GM23338 (cell line): Measurements from ENCODE around the gene DOCK6. TPM values are rescaled to one million over a fixed set of nuclear protein-coding genes. Genes with fewer than 3 reads are reported as not detected.

ENCODE experiments used
- CREB1 ChIP-seq: fragments of 250-450 bp; sonication (Bioruptor Pico); IDR thresholded peaks from 2 replicates; pipeline ENCODE4 v1.5.0; 2020; ENCODE audit warnings: low read depth, mild to moderate bottlenecking, moderate library complexity
- CTCF ChIP-seq, 2 experiments: fragments of 200-600 bp in 1 of 2; sonication (generic) in 1 of 2; conservative IDR thresholded peaks; 2 replicates each; pipeline versions ENCODE4 v1.5.1 to v1.6.1; 2016 to 2017; ENCODE audit warnings: antibody characterized with exemption in 2 of 2, low read depth in 2 of 2, mild to moderate bottlenecking in 2 of 2, moderate library complexity in 1 of 2
- EZH2 ChIP-seq: fragments of 200-600 bp; sonication (generic); IDR thresholded peaks from one replicate; pipeline ENCODE4 v1.8.0; 2017; ENCODE audit warnings: antibody characterized with exemption, mild to moderate bottlenecking, low read depth; ENCODE audit not compliant: unreplicated experiment
- EZH2phosphoT487 ChIP-seq: fragments of 200-600 bp; sonication (generic); IDR thresholded peaks from one replicate; pipeline ENCODE4 v1.8.1; 2018; ENCODE audit warnings: antibody characterized with exemption; ENCODE audit not compliant: unreplicated experiment
- JUNB ChIP-seq: IDR thresholded peaks from one replicate; pipeline ENCODE4 v1.6.1; 2016; ENCODE audit warnings: antibody characterized with exemption; ENCODE audit not compliant: unreplicated experiment
- NANOG ChIP-seq: IDR thresholded peaks from 2 replicates; pipeline ENCODE4 v1.6.1; 2016; ENCODE audit warnings: antibody characterized with exemption, borderline replicate concordance
- POLR2AphosphoS5 ChIP-seq: IDR thresholded peaks from 2 replicates; pipeline ENCODE4 v1.6.1; 2016; ENCODE audit warnings: antibody characterized with exemption, low read depth
- STAT1 ChIP-seq: IDR thresholded peaks from one replicate; pipeline ENCODE4 v1.6.1; 2016; ENCODE audit warnings: antibody characterized with exemption; ENCODE audit not compliant: unreplicated experiment
- ZNF114 ChIP-seq: fragments of 250-450 bp; sonication (Bioruptor Pico); IDR thresholded peaks from 2 replicates; pipeline ENCODE4 v1.5.0; 2020; ENCODE audit warnings: mild to moderate bottlenecking, moderate library complexity
- ZNF331 ChIP-seq: fragments of 250-450 bp; sonication (Bioruptor Pico); IDR thresholded peaks from 2 replicates; pipeline ENCODE4 v1.5.0; 2020; ENCODE audit warnings: low read depth, mild to moderate bottlenecking, moderate library complexity
- ZNF462 ChIP-seq: fragments of 250-450 bp; sonication (Bioruptor Pico); IDR thresholded peaks from 2 replicates; pipeline ENCODE4 v1.5.0; 2020; ENCODE audit warnings: mild to moderate bottlenecking, moderate library complexity
- polyA plus RNA-seq: library from polyadenylated mRNA; unstranded; fragments of >200 nt; fragmentation: Nextera tagmentation; extraction: Ambion mirVana; gene quantifications from 2 replicates; pipeline ENCODE4 v1.2.1, GENCODE V29; 2016
- total RNA-seq: library from RNA; depleted of rRNA; stranded (reverse); fragments of >200 nt; shearing (Covaris generic); gene quantifications from 2 replicates; pipeline ENCODE4 v1.2.3, GENCODE V29; 2014
- TF ChIP-seq, protein P1 (sequence below): IDR thresholded peaks from 2 replicates; pipeline ENCODE4 v1.6.1; 2016; ENCODE audit warnings: antibody characterized with exemption

The DOCK6 gene
- total and polyA plus RNA-seq, 2 experiments from 2014 or later: 34.6 to 49.0 TPM

DNA sequence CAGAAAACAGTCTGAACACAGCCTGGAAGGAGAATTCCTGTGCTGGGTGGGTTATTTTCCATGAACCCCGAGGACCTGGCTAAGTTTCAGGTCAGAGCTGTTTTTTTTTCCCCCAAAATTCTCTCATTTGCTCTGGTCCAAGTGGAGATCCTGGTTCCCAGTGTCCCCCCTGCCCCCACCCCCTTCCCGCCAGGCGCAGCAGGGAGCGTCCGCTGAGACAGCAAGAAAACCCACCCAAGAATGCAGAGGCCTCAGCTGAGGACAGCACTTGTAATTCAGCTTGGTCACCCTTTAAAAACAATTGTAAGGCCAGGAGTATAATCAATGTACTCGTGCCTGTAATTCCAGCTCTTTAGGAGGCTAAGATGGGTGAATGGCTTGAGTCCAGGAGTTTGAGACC lies 22.2 kb upstream of the DOCK6 start (continued):
- TF ChIP-seq ZNF462 (CRISPR knock-in tag) (no peak), ZNF331 (CRISPR knock-in tag) (no peak), NANOG (no peak), STAT1 (no peak), EZH2 (no peak), POLR2AphosphoS5 (no peak), CREB1 (no peak), ZNF114 (CRISPR knock-in tag) (no peak), CTCF (conservative IDR thresholded peaks at IDR 0.05; ENCODE audit: low read depth in 2 of 2) (no peak), EZH2phosphoT487 (no peak), JUNB (no peak)
- TF ChIP-seq, protein P1, sequence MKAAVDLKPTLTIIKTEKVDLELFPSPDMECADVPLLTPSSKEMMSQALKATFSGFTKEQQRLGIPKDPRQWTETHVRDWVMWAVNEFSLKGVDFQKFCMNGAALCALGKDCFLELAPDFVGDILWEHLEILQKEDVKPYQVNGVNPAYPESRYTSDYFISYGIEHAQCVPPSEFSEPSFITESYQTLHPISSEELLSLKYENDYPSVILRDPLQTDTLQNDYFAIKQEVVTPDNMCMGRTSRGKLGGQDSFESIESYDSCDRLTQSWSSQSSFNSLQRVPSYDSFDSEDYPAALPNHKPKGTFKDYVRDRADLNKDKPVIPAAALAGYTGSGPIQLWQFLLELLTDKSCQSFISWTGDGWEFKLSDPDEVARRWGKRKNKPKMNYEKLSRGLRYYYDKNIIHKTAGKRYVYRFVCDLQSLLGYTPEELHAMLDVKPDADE: no peak
